ENCODE results near the gene AK2. TPM values are rescaled to one million over a fixed set of nuclear protein-coding genes. Genes with fewer than 3 reads are reported as not detected.
"Not testable (repeated sequence)": the region's sequence is repeated elsewhere in the genome, so short reads cannot be mapped to it uniquely, and the experiment has no call there.

Gene AK2
- total RNA-seq, 6 donors from 2014 or later: 90.1 to 123 (median 115) TPM

DNA sequence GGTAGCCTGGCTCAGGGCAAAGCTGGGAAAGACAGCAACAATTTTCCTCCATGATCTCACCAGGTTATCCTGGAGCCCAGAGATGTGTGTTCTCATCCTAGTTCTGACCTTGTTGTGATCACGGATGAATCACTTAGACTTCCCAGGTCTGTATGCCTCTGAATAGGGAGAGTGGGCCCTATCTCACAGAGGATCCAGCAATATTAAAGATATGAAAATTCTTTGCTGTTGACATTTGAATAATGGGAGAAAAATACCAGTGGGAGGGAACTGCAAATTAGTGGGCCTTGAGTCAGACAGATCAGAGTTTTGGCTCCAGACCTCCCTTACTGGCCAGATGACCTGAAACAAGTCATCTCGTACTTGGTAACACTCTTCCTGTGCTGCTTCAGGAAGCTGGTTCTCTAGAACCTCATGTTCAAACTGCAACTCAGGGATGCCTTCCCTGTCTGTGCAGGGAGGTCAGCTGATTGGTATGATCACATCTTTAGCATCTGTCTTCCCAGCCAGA, 39.2 kb downstream of the AK2 start:
- Histone ChIP-seq H3K27me3 (no peaks in the 10 kb centered on the region), H3K36me3 (no peaks in the 10 kb centered on the region), H3K27ac (peak overlapping the region; percentile 18 to 76 (median 58)), H3K4me3 (no peak overlapping the region), H3K9me3 (no peaks in the 10 kb centered on the region), H3K4me1 (peaks cover 42 to 59% (median 48%) of the 10 kb centered on the region in 4 donors)
- no peak for TF ChIP-seq POLR2AphosphoS5 (IDR thresholded peaks at IDR 0.05)
- no peak for TF ChIP-seq POLR2A (IDR thresholded peaks at IDR 0.05)
- TF ChIP-seq EP300 (IDR thresholded peaks at IDR 0.05): no peak
- TF ChIP-seq, protein P1, sequence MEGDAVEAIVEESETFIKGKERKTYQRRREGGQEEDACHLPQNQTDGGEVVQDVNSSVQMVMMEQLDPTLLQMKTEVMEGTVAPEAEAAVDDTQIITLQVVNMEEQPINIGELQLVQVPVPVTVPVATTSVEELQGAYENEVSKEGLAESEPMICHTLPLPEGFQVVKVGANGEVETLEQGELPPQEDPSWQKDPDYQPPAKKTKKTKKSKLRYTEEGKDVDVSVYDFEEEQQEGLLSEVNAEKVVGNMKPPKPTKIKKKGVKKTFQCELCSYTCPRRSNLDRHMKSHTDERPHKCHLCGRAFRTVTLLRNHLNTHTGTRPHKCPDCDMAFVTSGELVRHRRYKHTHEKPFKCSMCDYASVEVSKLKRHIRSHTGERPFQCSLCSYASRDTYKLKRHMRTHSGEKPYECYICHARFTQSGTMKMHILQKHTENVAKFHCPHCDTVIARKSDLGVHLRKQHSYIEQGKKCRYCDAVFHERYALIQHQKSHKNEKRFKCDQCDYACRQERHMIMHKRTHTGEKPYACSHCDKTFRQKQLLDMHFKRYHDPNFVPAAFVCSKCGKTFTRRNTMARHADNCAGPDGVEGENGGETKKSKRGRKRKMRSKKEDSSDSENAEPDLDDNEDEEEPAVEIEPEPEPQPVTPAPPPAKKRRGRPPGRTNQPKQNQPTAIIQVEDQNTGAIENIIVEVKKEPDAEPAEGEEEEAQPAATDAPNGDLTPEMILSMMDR (IDR thresholded peaks at IDR 0.05): no peak
- ATAC-seq (ENCODE audit: low FRiP score in 2 of 2): peak in 1 of 2 donors; percentile 49
- 68 to 77% methylated on average over 2 of the region's 2 CpGs for WGBS, 2 donors
- DNase-seq: no peak

DNA sequence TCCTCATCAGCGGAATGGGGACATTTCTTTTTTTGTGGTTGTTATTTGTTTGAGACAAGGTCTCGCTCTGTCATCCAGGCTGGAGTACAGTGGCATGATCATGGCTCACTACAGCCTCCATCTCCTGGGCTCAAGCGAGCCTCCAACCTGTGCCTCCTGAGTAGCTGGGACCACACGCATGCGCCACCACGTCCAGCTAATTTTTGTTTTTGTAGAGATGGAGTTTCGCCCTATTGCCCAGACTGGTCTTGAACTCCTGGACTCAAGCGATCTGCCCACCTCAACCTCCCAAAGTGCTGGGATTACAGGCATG, 43.4 kb downstream of the AK2 start:
- H3K4me1 ChIP-seq: peaks cover 49 to 67% (median 63%) of the 10 kb centered on the region in 4 donors
- not testable (repeated sequence) for H3K4me3 ChIP-seq; H3K27me3 ChIP-seq; H3K36me3 ChIP-seq; ATAC-seq (ENCODE audit: low FRiP score in 2 of 2); H3K9me3 ChIP-seq
- WGBS, 2 donors: 88 to 90% methylated on average over 8 of the region's 8 CpGs
- DNase-seq: peak in 1 of 2 donors; percentile 28
- H3K27ac ChIP-seq: peak overlapping the region; percentile 83 to 87 (median 84)

DNA sequence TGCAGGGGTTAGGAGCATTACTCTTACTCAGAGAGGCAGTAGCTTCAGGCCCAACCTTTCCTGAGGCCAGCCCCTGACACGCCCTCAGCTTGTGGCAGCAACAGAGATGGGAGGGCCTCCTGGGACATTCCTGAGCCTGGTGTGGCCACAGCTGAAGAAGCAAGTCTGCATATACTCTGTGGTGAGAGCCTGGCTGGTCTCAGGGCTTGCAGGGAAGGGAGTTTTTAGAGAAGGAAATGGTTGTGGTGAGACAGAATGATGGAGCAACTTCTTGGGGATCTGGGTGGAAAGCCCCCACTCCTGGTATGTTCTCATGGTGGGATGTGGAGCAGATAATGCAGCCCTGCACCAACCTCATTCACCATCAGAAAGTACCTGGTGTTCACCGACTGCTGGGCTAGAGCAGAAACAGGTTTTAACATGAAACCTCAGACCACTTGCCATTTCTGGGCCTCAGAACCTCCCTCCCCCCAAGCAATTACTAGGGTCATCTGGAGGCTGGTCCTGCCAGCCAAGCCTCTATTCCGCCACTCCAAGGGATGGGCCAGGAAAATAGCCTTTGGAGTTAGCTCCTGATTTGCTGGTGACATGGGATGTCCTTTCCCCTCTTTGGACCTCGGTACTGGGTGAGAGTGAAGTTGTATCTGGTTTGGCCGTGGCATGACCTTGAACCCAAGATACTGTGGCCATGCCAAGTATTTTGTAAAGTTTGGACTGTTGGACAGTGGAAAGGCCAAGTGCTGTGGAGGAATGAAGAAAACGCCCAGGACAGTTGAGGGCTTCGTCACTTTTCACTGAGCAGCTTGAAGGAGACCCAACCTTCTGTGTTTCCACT, 44.0 kb downstream of the AK2 start:
- H3K27ac ChIP-seq: peak overlapping the region; percentile 83 to 87 (median 84)
- no peak overlapping the region for H3K4me3 ChIP-seq
- ATAC-seq (ENCODE audit: low FRiP score in 2 of 2) (peak; percentile 93 to 96), DNase-seq (peak in 1 of 2 donors; percentile 98)
- WGBS, 2 donors: 55 to 62% methylated on average over 6 to 7 of the region's 7 CpGs
- H3K9me3 ChIP-seq: no peaks in the 10 kb centered on the region
- no peaks in the 10 kb centered on the region for H3K27me3 ChIP-seq
- peaks cover 45 to 65% (median 59%) of the 10 kb centered on the region in 4 donors for H3K4me1 ChIP-seq
- TF ChIP-seq, protein P1 (IDR thresholded peaks at IDR 0.05): no peak
- TF ChIP-seq POLR2AphosphoS5 (IDR thresholded peaks at IDR 0.05) (peak; percentile 67 to 68), EP300 (IDR thresholded peaks at IDR 0.05) (peak in 1 of 4 donors; percentile 21), POLR2A (IDR thresholded peaks at IDR 0.05) (peak in 2 of 4 donors; percentile 32 to 70)
- no peaks in the 10 kb centered on the region for H3K36me3 ChIP-seq

DNA sequence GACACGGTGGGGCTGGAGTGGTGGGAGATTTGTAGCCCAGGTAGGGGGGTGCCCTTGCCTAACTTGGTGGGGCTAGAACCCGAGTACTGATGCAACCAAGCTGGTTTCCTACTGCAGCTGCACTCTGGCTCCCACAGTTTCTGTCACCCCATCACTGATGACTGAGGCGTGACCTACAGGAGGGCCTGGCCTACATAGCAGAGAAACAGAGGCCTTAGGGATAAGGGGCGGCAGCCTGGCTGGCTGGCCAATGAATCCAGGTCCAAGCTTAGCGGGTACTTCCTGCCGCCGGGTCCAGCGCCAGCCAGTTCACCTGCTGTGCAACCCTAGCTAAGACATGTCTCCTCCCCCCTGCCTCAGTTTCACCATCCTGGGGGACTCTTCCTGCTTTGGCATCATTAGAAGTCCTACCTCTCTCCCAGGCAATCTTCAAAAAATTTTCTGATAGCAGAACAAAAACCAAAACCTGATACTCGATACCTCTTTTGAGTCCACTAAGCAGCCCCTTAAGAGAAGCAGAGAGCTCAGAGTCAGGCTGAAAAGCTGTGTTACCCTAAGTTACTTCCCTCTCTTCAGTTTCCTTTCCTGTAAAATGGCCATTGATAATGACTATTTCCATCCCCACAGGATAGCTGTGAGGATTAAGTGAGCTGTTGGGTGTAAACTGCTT, 44.7 kb downstream of the AK2 start:
- TF ChIP-seq POLR2A (IDR thresholded peaks at IDR 0.05) (no peak), EP300 (IDR thresholded peaks at IDR 0.05) (no peak), POLR2AphosphoS5 (IDR thresholded peaks at IDR 0.05) (no peak)
- TF ChIP-seq, protein P1 (IDR thresholded peaks at IDR 0.05): no peak
- Histone ChIP-seq H3K9me3 (no peaks in the 10 kb centered on the region), H3K27ac (peak overlapping the region; percentile 83 to 87 (median 84)), H3K4me3 (no peak overlapping the region), H3K27me3 (no peaks in the 10 kb centered on the region), H3K4me1 (peaks cover 38 to 57% (median 52%) of the 10 kb centered on the region in 4 donors), H3K36me3 (no peaks in the 10 kb centered on the region)
- ATAC-seq (ENCODE audit: low FRiP score in 2 of 2) (no peak), DNase-seq (peak; percentile 38 to 39)
- 54 to 74% methylated on average over 5 to 8 of the region's 9 CpGs for WGBS, 2 donors

DNA sequence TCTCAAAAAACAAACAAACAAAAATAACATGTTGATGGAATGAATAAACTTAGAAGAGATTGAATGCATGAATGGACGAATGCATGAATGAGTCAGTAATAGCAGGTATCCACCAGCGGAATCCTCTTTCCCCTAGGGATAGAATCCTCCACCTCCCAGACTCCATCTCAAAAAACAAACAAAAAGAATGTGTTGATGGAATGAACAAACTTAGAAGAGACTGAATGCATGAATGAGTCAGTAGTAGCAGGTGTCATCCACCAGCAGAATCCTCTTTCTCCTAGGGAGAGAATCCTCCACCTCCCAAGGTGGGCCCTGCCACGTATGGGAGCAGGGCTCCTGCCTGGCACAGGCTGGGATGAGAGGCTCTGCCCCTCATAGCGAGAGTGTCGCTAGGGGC, 45.3 kb downstream of the AK2 start:
- ATAC-seq (ENCODE audit: low FRiP score in 2 of 2) (no peak), DNase-seq (no peak)
- WGBS, 2 donors: 82 to 91% methylated on average over 3 to 5 of the region's 5 CpGs
- Histone ChIP-seq H3K27me3 (no peaks in the 10 kb centered on the region), H3K27ac (peak overlapping the region; percentile 83 to 87 (median 84)), H3K9me3 (no peaks in the 10 kb centered on the region), H3K36me3 (no peaks in the 10 kb centered on the region), H3K4me1 (peaks cover 34 to 55% (median 51%) of the 10 kb centered on the region in 4 donors), H3K4me3 (no peak overlapping the region)
- TF ChIP-seq, protein P1 (IDR thresholded peaks at IDR 0.05): no peak
- TF ChIP-seq POLR2A (IDR thresholded peaks at IDR 0.05) (no peak), POLR2AphosphoS5 (IDR thresholded peaks at IDR 0.05) (no peak), EP300 (IDR thresholded peaks at IDR 0.05) (no peak)

Data from upper lobe of left lung (tissue), 6 donors.